HG02981 (cell line): ENCODE results near the gene UTS2R.

Source experiments
- ATAC-seq: cut with Tn5 transposase; IDR thresholded peaks from one replicate; pipeline ENCODE4 v1.9.1; 2021; ENCODE audit warnings: mild to moderate bottlenecking, moderate library complexity; ENCODE audit not compliant: unreplicated experiment

UTS2R gene

GRCh38 chr17:82371333-82372248 lies at the start of gene UTS2R:
Gene UTS2R (plus strand): TSS chr17:82371765. CDS start chr17:82374325, 2,560 bp downstream.
- no peak for ATAC-seq

- ATAC-seq: no peak
Observed at GRCh38 chr17:82321947-82322466, 49.6 kb upstream of the UTS2R start.

DNA sequence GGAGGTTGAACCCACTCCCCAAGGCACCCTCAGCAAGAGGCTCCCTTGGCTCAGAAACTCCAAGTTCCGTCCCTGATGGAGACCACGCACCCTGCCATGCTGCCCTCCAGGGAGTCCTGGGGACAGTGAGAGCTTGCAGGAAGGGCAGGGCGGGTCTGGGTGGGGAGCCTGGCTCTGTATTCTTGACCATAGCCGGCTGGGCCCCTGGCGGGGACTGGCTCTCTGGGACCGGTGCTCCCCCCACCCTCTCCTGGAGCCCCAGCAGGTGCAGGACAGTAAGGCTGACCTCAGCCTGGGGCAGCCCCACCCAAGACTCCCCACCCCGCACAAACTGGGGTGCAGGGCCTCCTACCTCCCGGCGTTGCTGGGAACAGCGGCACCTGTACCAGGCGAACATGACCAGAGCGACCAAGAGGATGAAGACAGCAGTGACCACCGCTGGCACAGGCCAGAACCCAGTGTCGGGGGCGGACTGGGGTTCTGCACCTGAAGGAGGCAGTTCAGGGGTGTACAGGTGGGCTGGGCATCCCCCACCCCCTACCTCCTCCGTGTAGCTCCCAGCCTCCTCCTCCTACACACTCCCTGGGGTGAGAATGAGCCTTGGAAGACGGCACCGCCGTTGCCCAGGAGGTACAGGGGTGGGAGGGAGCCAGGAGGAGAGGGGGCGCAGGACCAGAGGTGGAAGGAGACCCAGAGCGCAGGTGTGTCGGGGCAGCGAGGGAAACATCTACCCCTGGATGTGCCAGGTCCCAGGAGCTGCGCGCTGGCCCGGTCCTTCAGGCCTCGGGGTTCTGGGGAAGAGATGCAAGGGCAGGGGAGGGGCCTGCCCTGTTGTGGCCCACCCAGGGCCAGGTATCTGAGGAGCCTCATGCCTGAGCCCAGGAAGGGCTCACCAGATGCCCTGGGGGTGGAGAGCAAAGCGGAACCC lies 48.8 kb upstream of the UTS2R start:
- no peak for ATAC-seq

- no peak for ATAC-seq
Observed at GRCh38 chr17:82323514-82324234, 47.9 kb upstream of the UTS2R start.

GRCh38 chr17:82324566-82325285 lies 46.8 kb upstream of the UTS2R start:
- ATAC-seq: no peak

DNA sequence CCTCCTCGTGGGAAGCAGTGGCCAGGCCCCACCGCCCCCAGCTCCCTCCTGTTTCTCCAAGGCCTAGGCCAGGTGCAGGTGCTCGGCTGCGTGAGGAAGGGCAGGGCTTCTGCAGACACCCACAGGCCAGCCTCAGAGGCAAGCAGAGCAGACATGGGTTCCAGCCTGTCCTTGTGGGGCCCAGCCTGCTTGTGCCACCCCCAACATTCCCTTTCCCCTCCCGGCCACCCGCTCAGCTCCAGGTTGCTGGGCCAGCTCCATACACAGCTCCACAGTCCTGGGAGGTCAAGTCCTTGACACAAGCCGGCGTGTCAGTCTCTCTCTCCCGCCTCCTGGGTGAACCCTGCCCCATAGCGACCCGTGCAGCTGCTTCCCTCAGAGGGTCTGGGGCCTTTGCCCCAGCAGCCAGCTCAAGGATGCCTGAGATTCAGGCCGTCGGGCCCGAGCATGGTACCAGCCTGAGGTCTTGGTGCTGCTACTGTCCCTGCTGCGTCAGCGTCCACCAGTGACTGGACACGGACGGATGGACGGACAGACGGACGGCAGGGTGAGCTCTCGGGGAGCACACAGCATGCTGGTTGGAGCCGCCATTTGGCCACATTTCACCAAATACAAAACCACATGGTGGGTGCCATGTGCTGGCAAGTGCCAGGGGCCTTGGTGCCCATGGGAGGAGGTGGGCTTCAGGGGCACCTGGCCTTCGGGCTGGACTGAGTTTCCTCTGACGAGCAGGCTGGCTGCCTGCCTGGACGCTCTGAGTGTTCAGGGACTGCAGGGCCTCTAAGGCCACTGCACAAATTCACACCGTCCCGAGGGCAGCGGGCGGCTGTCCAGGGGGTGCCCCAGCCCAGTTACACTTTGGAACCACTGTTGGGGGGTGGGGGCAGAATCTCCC lies 46.0 kb upstream of the UTS2R start:
- no peak for ATAC-seq

GRCh38 chr17:82327289-82327688 lies 44.3 kb upstream of the UTS2R start:
- ATAC-seq: no peak

- no peak for ATAC-seq
Observed at GRCh38 chr17:82327757-82328140, 43.8 kb upstream of the UTS2R start.

GRCh38 chr17:82328141-82328993 lies 43.2 kb upstream of the UTS2R start:
- no peak for ATAC-seq

- no peak for ATAC-seq
Observed at GRCh38 chr17:82328994-82329507, 42.5 kb upstream of the UTS2R start.

GRCh38 chr17:82329683-82330321 lies 41.8 kb upstream of the UTS2R start:
- no peak for ATAC-seq

DNA sequence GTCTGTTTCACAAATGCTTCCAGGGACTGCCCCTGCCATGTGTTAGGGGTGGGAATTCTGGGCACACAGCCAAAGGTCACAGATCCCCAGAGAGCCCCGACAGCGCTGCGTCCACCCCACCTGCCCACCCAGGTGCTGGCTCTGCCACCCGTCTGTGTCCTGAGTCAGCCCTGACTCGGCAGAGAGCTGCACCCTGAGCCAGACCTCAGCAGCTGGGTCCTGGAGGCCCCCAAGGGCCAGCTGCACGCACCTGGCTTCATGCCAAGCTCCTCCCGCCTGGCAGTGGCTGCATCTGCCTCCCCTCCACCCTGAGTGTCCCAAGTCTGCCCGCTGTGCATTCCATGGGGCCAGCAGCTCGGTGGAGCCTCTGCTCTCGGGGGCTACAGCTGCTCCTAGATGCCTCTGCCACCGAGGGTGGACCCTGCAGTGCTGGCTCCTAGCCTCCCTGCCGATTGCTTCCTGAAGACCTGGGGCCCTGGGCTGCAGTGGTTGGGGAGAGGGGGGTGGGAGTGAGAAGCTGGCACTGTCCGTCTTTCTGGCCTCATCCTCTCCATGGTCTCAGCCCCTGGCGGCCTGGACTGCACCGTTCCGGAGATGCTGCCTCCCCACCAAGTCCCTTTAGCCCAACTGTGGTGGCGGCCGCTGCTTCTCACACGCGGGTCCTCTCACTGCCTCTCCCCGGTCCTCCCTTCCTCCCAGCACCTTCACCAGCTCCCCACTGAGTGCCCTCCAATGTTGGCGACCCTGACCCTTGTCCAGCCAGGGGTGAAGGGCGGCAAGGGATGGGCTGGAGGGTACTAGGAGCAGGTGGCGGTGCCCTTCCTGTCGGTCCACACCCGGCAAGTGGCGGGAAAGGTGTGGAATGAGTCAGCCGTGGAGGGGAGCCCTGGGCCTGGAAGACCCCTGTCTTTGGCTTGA lies 41.0 kb upstream of the UTS2R start:
- no peak for ATAC-seq

- ATAC-seq: no peak
Observed at GRCh38 chr17:82331345-82331939, 40.1 kb upstream of the UTS2R start.

- ATAC-seq: no peak
Observed at GRCh38 chr17:82332669-82333278, 38.8 kb upstream of the UTS2R start.

- no peak for ATAC-seq
Observed at GRCh38 chr17:82333279-82334171, 38.0 kb upstream of the UTS2R start, which contains the start of gene SECTM1. Gene SECTM1 (minus strand): TSS chr17:82333766. CDS start chr17:82327240, 6,526 bp downstream.
